Kidney tubule cell (primary cell): ENCODE measurements around the gene SLC2A6.

Source experiments
- DNase-seq: peaks from one replicate; pipeline ENCODE4 v3.0.0-alpha.2; 2018; ENCODE audit warnings: low spot score

The SLC2A6 gene

GRCh38 chr9:133477461-133477860, 1.4 kb downstream of the SLC2A6 start:
- DNase-seq, result no peak

GRCh38 chr9:133476941-133477340, 2.0 kb downstream of the SLC2A6 start:
- DNase-seq, result no peak

- no peak for DNase-seq
These were observed 2.6 kb downstream of the SLC2A6 start for GRCh38 chr9:133476036-133476931.

- no peak for DNase-seq
These were observed 3.4 kb downstream of the SLC2A6 start for GRCh38 chr9:133475292-133476012.

GRCh38 chr9:133474853-133475252, 4.0 kb downstream of the SLC2A6 start:
- DNase-seq, result no peak

GRCh38 chr9:133474215-133474614, 4.7 kb downstream of the SLC2A6 start:
- DNase-seq, result no peak

- DNase-seq, result no peak
These were observed 5.2 kb downstream of the SLC2A6 start for GRCh38 chr9:133473743-133474142.

GRCh38 chr9:133472753-133473378, 6.0 kb downstream of the SLC2A6 start:
- DNase-seq, result no peak

- no peak for DNase-seq
These were observed 6.6 kb downstream of the SLC2A6 start for GRCh38 chr9:133472277-133472645.

- DNase-seq, result no peak
These were observed 7.2 kb downstream of the SLC2A6 start for GRCh38 chr9:133471551-133472276.

GRCh38 chr9:133470988-133471387, 7.9 kb downstream of the SLC2A6 start:
- DNase-seq, result no peak

- DNase-seq, result peak; percentile 6
These were observed 8.4 kb downstream of the SLC2A6 start for GRCh38 chr9:133470427-133470924.

GRCh38 chr9:133468777-133469421, 10.0 kb downstream of the SLC2A6 start:
- DNase-seq, result peak; percentile 14

- DNase-seq, result no peak
These were observed 10.5 kb downstream of the SLC2A6 start for GRCh38 chr9:133468374-133468773.

- no peak for DNase-seq
These were observed 11.8 kb downstream of the SLC2A6 start for GRCh38 chr9:133467101-133467500.

- no peak for DNase-seq
These were observed 12.9 kb downstream of the SLC2A6 start for GRCh38 chr9:133465984-133466383.

GRCh38 chr9:133464638-133465037, 14.3 kb downstream of the SLC2A6 start:
- DNase-seq, result no peak

- DNase-seq, result no peak
These were observed 14.9 kb downstream of the SLC2A6 start for GRCh38 chr9:133463864-133464615.

GRCh38 chr9:133463234-133463863, 15.6 kb downstream of the SLC2A6 start:
- DNase-seq, result peak; percentile 22

GRCh38 chr9:133461975-133462374, 16.9 kb downstream of the SLC2A6 start:
- peak; percentile 39 for DNase-seq
